HG03378 (cell line): ENCODE results near the gene COQ5.

Experiments used
- ATAC-seq: cut with Tn5 transposase; IDR thresholded peaks from one replicate; pipeline ENCODE4 v1.9.1; 2021; ENCODE audit warnings: mild to moderate bottlenecking, moderate library complexity; ENCODE audit not compliant: unreplicated experiment

Gene COQ5, protein sequence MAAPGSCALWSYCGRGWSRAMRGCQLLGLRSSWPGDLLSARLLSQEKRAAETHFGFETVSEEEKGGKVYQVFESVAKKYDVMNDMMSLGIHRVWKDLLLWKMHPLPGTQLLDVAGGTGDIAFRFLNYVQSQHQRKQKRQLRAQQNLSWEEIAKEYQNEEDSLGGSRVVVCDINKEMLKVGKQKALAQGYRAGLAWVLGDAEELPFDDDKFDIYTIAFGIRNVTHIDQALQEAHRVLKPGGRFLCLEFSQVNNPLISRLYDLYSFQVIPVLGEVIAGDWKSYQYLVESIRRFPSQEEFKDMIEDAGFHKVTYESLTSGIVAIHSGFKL

GRCh38 chr12:120528861-120529525 is at the start of gene COQ5:
Gene COQ5 (minus strand): TSS chr12:120529158. CDS start chr12:120529141, 17 bp downstream.
- peak; percentile 70 for ATAC-seq

GRCh38 chr12:120574106-120574505 is 45.1 kb upstream of the COQ5 start:
- ATAC-seq = no peak

GRCh38 chr12:120573560-120573959 is 44.6 kb upstream of the COQ5 start:
- no peak for ATAC-seq

DNA sequence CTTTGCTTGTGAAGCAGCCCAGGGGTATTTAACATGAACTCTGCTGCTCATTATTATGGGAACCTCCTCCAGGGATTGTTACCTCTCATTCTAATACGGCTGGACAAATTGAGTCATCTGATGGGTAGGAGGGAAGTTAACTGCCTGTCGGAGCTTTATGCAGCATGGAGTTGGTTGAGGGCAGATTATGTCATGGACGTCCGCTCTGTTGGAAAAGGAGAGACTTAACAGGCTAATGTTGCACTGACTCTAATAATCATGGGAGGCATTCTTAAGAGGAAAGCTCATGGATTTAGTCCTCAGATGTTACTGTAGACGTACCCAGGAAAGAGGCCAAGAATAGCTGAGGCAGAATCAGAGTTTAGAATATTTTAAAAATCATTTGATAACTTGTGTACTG is 42.3 kb upstream of the COQ5 start:
- no peak for ATAC-seq

GRCh38 chr12:120563495-120563894 is 34.5 kb upstream of the COQ5 start:
- no peak for ATAC-seq

DNA sequence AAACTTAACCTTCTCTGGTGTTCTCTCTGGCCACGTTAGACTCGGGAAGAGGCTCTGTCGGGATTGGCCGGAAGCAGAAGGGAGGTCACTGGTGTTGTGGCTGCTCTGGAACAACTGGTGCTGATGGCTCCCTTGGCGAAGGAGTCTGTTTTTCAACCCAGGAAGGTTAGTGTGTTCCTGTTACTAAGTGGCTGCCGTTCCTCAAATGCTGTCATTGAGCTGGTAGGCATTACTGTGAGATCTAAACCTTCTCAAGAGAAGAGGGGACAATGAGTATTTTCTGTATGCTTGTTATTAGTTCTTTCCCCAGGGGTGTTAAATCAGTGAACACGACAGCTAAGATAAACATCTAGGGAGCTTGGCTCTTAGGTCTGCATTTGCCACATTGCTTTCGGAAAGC is 33.9 kb upstream of the COQ5 start:
- ATAC-seq = no peak

GRCh38 chr12:120557589-120557988 is 28.6 kb upstream of the COQ5 start:
- ATAC-seq = no peak

GRCh38 chr12:120554678-120555077 is 25.7 kb upstream of the COQ5 start:
- ATAC-seq = no peak

GRCh38 chr12:120546050-120546386 is 17.1 kb upstream of the COQ5 start:
- ATAC-seq = no peak

GRCh38 chr12:120544691-120545090 is 15.7 kb upstream of the COQ5 start:
- no peak for ATAC-seq

DNA sequence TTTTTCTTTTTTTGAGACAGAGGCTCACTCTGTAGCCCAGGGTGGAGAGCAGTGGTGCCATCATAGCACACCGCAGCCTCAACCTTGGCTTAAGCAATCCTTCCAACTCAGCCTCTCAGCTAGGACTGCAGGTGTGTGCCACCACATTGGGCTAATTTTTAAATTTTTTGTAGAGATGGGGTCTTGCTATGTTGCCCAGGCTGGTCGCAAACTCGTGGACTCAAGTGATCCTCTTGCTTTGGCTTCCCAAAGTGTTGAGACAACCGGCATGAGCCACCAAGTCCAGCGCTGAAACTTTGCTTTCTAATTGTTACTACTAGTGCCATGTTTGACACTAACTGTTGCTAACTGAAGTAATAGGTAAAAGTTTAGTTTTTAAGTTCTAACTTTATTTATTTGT is 13.2 kb upstream of the COQ5 start:
- ATAC-seq = no peak

- no peak for ATAC-seq
Observed at GRCh38 chr12:120540445-120540844, 11.5 kb upstream of the COQ5 start.

- ATAC-seq = no peak
Observed at GRCh38 chr12:120539303-120539702, 10.3 kb upstream of the COQ5 start.

GRCh38 chr12:120538281-120539156 is 9.6 kb upstream of the COQ5 start:
- no peak for ATAC-seq

DNA sequence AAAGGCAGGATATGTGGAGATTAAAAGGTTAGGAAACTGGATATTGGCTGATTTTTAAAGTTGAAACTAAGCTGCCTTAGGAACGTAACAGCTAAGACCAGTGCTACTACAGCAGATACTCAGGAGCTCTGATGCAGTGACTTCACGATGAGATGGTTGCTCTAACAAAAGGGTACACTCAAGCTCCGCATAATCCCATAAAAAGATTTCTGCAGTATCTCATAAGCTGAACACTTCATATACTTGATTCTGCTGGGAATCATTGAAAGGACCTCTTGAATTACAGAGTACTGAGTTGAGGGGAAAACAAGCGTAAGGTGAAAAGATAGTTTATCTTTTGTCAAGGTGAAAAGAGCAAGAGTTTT is 8.9 kb upstream of the COQ5 start:
- ATAC-seq = no peak

- no peak for ATAC-seq
Observed at GRCh38 chr12:120536064-120536791, 7.3 kb upstream of the COQ5 start.

- peak; percentile 22 for ATAC-seq
Observed at GRCh38 chr12:120534703-120535655, 6.0 kb upstream of the COQ5 start.

DNA sequence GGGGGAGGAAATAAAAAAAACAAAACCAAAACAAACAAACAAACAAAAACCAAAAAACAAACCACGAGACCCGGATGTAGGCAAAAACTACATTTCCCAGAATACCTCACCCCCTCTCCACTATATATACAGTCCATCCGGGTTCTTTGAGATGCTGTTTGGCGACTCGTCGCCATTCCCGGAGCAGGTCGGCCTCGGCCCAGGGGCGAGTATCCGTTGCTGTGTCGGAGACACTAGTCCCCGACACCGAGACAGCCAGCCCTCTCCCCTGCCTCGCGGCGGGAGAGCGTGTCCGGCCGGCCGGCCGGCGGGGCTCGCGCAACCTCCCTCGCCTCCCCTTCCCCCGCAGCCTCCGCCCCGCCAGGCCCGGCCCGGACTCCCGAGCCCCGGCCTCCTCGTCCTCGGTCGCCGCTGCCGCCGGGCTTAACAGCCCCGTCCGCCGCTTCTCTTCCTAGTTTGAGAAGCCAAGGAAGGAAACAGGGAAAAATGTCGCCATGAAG is 5.3 kb upstream of the COQ5 start, which contains the start of gene RNF10:
Gene RNF10, plus strand, starts transcription at position 154 of the 500 bp plus-strand sequence. CDS start 456 bp downstream, outside the sequence.
- ATAC-seq = peak; percentile 52

DNA sequence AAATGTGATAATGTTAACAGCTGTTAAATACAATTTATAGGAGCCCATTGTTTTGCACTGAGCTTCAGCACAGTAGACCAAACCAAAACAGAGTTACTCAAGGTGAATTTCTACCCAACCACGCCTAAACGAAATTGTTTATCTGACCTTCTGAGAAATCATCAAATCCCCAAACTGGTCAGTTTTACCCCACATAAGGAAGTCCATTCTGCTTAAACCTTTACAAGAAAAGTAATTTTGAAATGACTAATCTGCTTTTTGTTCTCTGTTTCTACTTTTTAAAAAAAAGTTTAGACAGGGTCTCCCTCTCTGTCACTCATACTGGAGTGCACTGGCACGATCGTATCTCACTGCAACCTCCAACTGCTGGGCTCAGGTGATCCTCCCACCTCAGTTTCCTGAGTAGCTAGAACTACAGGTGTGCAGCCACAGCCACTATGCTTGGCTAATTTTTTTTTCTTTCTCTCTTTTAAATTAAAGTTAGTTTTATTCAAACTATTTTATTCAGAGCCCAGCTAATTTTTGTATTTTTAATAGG is 3.8 kb upstream of the COQ5 start:
- no peak for ATAC-seq
